A673 (cell line): Measurements from ENCODE around the gene ERVH48-1. TPM values are rescaled to one million over a fixed set of nuclear protein-coding genes. Genes with fewer than 3 reads are reported as not detected.

Experiments used
- Bru-seq: library from RNA; stranded (reverse); fragments of 400-500 nt; gene quantifications from one replicate; lab custom pipeline; 2021; lab: Mats Ljungman, UMichigan
- BruChase-seq, 2 experiments: library from RNA; stranded (reverse); fragments of 400-500 nt; gene quantifications; one replicate each; lab custom pipeline; 2021; lab: Mats Ljungman, UMichigan
- BruUV-seq: library from RNA; stranded (reverse); fragments of 400-500 nt; replicated peaks from 2 replicates; lab custom pipeline; 2021; lab: Mats Ljungman, UMichigan
- CTCF ChIA-PET: fragments of 300-600 bp; sonication (Branson Sonifier 250); formaldehyde crosslinking; loops from one replicate; lab custom pipeline; 2022; ENCODE audit warnings: antibody characterized with exemption; lab: Charles Lee
- POLR2A ChIA-PET: fragments of 300-600 bp; sonication (Branson Sonifier 250); formaldehyde crosslinking; loops from one replicate; lab custom pipeline; 2022; ENCODE audit warnings: antibody characterized with exemption; ENCODE audit not compliant: low non-redundant PET; lab: Charles Lee
- DNase-seq: peaks from one replicate; pipeline ENCODE4 v3.0.0-alpha.2; 2015; ENCODE audit warnings: low spot score
- H3K27ac ChIP-seq: fragments of 200-600 bp; sonication (generic); 2 replicates; pipeline ENCODE4 v1.5.1; 2016; ENCODE audit warnings: mixed run types, low read depth, mild to moderate bottlenecking, mixed read lengths, antibody characterized with exemption, low read length; ENCODE audit not compliant: poor library complexity, severe bottlenecking
- H3K27me3 ChIP-seq: fragments of 200-600 bp; sonication (generic); replicated peaks from 2 replicates; pipeline ENCODE4 v1.6.1; 2017; ENCODE audit warnings: mixed run types, low read depth, mild to moderate bottlenecking, mixed read lengths, antibody characterized with exemption, low read length; ENCODE audit not compliant: insufficient read depth, poor library complexity
- H3K36me3 ChIP-seq: fragments of 200-600 bp; sonication (generic); 2 replicates; pipeline ENCODE4 v1.6.1; 2016; ENCODE audit warnings: mixed run types, mild to moderate bottlenecking, mixed read lengths, antibody characterized with exemption, low read length; ENCODE audit not compliant: insufficient read depth, poor library complexity, severe bottlenecking
- H3K4me1 ChIP-seq: fragments of 200-600 bp; sonication (generic); 2 replicates; pipeline ENCODE4 v1.6.1; 2017; ENCODE audit warnings: mixed run types, mild to moderate bottlenecking, mixed read lengths, antibody characterized with exemption, low read length; ENCODE audit not compliant: insufficient read depth, poor library complexity, severe bottlenecking
- H3K4me3 ChIP-seq: fragments of 200-600 bp; sonication (generic); 2 replicates; pipeline ENCODE4 v1.5.1; 2016; ENCODE audit warnings: low read depth, mixed run types, mild to moderate bottlenecking, mixed read lengths, low read length; ENCODE audit not compliant: poor library complexity, severe bottlenecking
- H3K9me3 ChIP-seq: fragments of 200-600 bp; sonication (generic); 2 replicates; pipeline ENCODE4 v1.6.1; 2016; ENCODE audit warnings: mixed run types, low read depth, mild to moderate bottlenecking, mixed read lengths, antibody characterized with exemption, low read length; ENCODE audit not compliant: poor library complexity, severe bottlenecking
- CTCF ChIP-seq: fragments of 300-800, 200-600 bp; sonication (generic); conservative IDR thresholded peaks from 2 replicates; pipeline ENCODE4 v1.5.1; 2017; ENCODE audit warnings: low read depth, mild to moderate bottlenecking, antibody characterized with exemption, low read length, moderate library complexity, mixed read lengths
- EZH2 ChIP-seq: fragments of 200-600 bp; sonication (generic); IDR thresholded peaks from 2 replicates; pipeline ENCODE4 v1.6.1; 2017; ENCODE audit warnings: borderline replicate concordance, low read depth, mild to moderate bottlenecking, mixed read lengths, antibody characterized with exemption, low read length; ENCODE audit not compliant: poor library complexity, severe bottlenecking
- intact Hi-C: fragments of 100-400 bp; cut with micrococcal nuclease; formaldehyde crosslinking; loops from one replicate; pipeline ENCODE4 v1.10.0; 2022; ENCODE audit not compliant: unreplicated experiment
- long read RNA-seq: library from polyadenylated mRNA; stranded (forward); transcript quantifications from one replicate; pipeline ENCODE4 v2.0.0, GENCODE V29; 2022
- total RNA-seq: library from RNA; stranded (reverse); gene quantifications from 2 replicates; pipeline ENCODE4 v1.2.3, GENCODE V29; 2021

The ERVH48-1 gene
- total RNA-seq (0.31 and 0.34 TPM in 2 replicates), Bru-seq, nascent RNA (percentile 16 among the genes with signal in this experiment), BruChase-seq, experiment 1, labeled RNA remaining after a 2-hour chase (percentile 28 among the genes with signal in this experiment), BruChase-seq, experiment 2, labeled RNA remaining after a 6-hour chase (percentile 29 among the genes with signal in this experiment)
- long read RNA-seq, partial matches to known transcripts, result 0 of 1 reads
- long read RNA-seq, other reads (novel, unspliced or antisense), result 0 of 1 reads

GRCh38 chr21:42925114-42925926 lies at the start of gene ERVH48-1:
Gene ERVH48-1, minus strand, starts transcription at chr21:42925630. Its CDS starts 6,624 bp downstream, at chr21:42919006.
- BruUV-seq, result no TSS peak
- Histone ChIP-seq H3K9me3 (no peaks in the 10 kb centered on the region), H3K4me3 (no peak within 1 kb of the TSS), H3K36me3 (no peaks in the 10 kb centered on the region), H3K27me3 (no peaks in the 10 kb centered on the region), H3K4me1 (peaks cover 19% of the 10 kb centered on the region), H3K27ac (peak within 1 kb of the TSS; percentile 70)
- TF ChIP-seq CTCF, result no peak
- TF ChIP-seq EZH2, result no peak
- ChIA-PET POLR2A (no interaction called here), CTCF (no interaction called here)
- DNase-seq, result peak; percentile 29
- intact Hi-C loops, result loop anchor here (2.0 kb wide), 1 partner anchor 721 kb away; no protein-coding TSS in a partner anchor

- intact Hi-C loops, result loop anchor here (5.0 kb wide), 1 partner anchor 52 kb away; no protein-coding TSS in a partner anchor
- POLR2A ChIA-PET, result interaction anchor here (0.6 to 0.7 kb wide), 2 partner anchors 18 to 40 kb away, joined by 3 read pairs; no protein-coding TSS in a partner anchor
- no TSS peak for BruUV-seq
- Histone ChIP-seq H3K4me3 (peak within 1 kb of the TSS; percentile 73), H3K36me3 (peaks cover 16% of the 10 kb centered on the region), H3K27me3 (no peaks in the 10 kb centered on the region), H3K9me3 (peaks cover 11% of the 10 kb centered on the region), H3K4me1 (peaks cover 7% of the 10 kb centered on the region), H3K27ac (peak within 1 kb of the TSS; percentile 94)
- CTCF ChIA-PET, result no interaction called here
- TF ChIP-seq EZH2, result no peak
- no peak for TF ChIP-seq CTCF
- DNase-seq, result peak; percentile 99
These were observed 48.8 kb upstream of the ERVH48-1 start, which contains the start of gene PKNOX1 for GRCh38 chr21:42973991-42974831. Gene PKNOX1, plus strand, starts transcription at chr21:42974562. Its CDS starts 29,820 bp downstream, at chr21:43004382.
